ENCODE results near the gene PPFIA2.
A peak's percentile ranks its signal among the peaks of the same experiment; 100 is the strongest.

- no peak for TF ChIP-seq PATZ1 (CRISPR knock-in tag; IDR thresholded peaks at IDR 0.05; ENCODE audit: borderline replicate concordance)
- TF ChIP-seq OSR1 (CRISPR knock-in tag; IDR thresholded peaks at IDR 0.05): no peak
- TF ChIP-seq ZFP30 (CRISPR knock-in tag; IDR thresholded peaks at IDR 0.05): no peak
- no peak for TF ChIP-seq TCF4 (CRISPR knock-in tag; IDR thresholded peaks at IDR 0.05; ENCODE audit: borderline replicate concordance)
- no peak for TF ChIP-seq TOX (CRISPR knock-in tag; IDR thresholded peaks at IDR 0.05; ENCODE audit: borderline replicate concordance)
- TF ChIP-seq RARB (CRISPR knock-in tag; IDR thresholded peaks at IDR 0.05): no peak
- no peak for TF ChIP-seq ARNTL (CRISPR knock-in tag; IDR thresholded peaks at IDR 0.05; ENCODE audit: borderline replicate concordance, low read depth)
- TF ChIP-seq ZC3H10 (CRISPR knock-in tag; IDR thresholded peaks at IDR 0.05): no peak
- TF ChIP-seq ISL1 (CRISPR knock-in tag; IDR thresholded peaks at IDR 0.05): 0 out of 2 replicates have a peak, but pooled peaks have one; percentile 24
- no peak for TF ChIP-seq ZFP3 (CRISPR knock-in tag; IDR thresholded peaks at IDR 0.05)
- no peak for TF ChIP-seq CSRNP3 (CRISPR knock-in tag; IDR thresholded peaks at IDR 0.05)
- TF ChIP-seq ZNF70 (CRISPR knock-in tag; IDR thresholded peaks at IDR 0.05): no peak
- no peak for TF ChIP-seq ZNF8 (CRISPR knock-in tag; IDR thresholded peaks at IDR 0.05)
Measured at GRCh38 chr12:81468206-81468605, 290.9 kb downstream of the PPFIA2 start.
